ENCODE data around the gene SLMAP.

Gene SLMAP

DNA sequence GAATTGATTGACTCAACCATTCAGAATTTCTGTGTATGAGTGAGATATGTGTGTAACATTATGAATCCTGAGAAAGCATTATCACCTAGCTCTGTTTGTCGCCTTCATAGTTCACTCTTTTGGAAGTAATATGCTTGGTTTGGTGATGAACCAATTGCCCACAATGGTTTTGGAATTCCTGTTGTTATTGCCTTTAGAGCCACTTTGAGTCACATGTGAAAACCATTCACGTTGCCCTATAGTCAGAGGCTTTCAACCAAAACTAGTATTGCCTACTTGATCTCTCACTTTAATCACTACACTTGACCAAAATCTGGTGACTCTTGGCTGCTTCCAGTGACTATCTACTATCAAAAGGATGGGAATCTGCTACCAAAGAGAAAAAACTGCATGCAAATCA lies 173.9 kb downstream of the SLMAP start:
- H3K9ac ChIP-seq (ENCODE audit: low read depth, low read length): no peak overlapping the region
- H3K4me3 ChIP-seq (ENCODE audit: low read depth in 1 of 2, low read length in 2 of 2): no peak overlapping the region
- no peaks in the 10 kb centered on the region for H3K4me1 ChIP-seq (ENCODE audit: insufficient read depth, low read length)
- no peak overlapping the region for H3K4me2 ChIP-seq (ENCODE audit: insufficient read depth, low read length)
- no peaks in the 10 kb centered on the region for H3K9me3 ChIP-seq (ENCODE audit: insufficient read depth, low read length, severe bottlenecking)
- no peaks in the 10 kb centered on the region for H4K20me1 ChIP-seq (ENCODE audit: insufficient read depth, low read length)
- no peak overlapping the region for H2AFZ ChIP-seq (ENCODE audit: low read depth, low read length)
- no peak overlapping the region for H3K27ac ChIP-seq (ENCODE audit: low read length)
- ATAC-seq (ENCODE audit: insufficient read depth, low read depth) (no peak), DNase-seq (no peak)
- H3K27me3 ChIP-seq (ENCODE audit: insufficient read depth, low read length, poor library complexity): no peaks in the 10 kb centered on the region
- no peaks in the 10 kb centered on the region for H3K79me2 ChIP-seq (ENCODE audit: insufficient read depth, low read length)
- H3K36me3 ChIP-seq (ENCODE audit: insufficient read depth, low read length): peaks cover 29% of the 10 kb centered on the region
- no peak for TF ChIP-seq EZH2 (IDR thresholded peaks at IDR 0.05; ENCODE audit: borderline replicate concordance, low read depth, low read length, severe bottlenecking)
- TF ChIP-seq CTCF (IDR thresholded peaks at IDR 0.05; ENCODE audit: borderline replicate concordance, extremely low read depth, low read length, poor library complexity, severe bottlenecking): no peak

GRCh38 chr3:57933602-57934001 lies 177.5 kb downstream of the SLMAP start:
- H3K79me2 ChIP-seq (ENCODE audit: insufficient read depth, low read length): no peaks in the 10 kb centered on the region
- H3K27ac ChIP-seq (ENCODE audit: low read length): no peak overlapping the region
- no peak overlapping the region for H3K4me3 ChIP-seq (ENCODE audit: low read depth in 1 of 2, low read length in 2 of 2)
- no peak overlapping the region for H3K9ac ChIP-seq (ENCODE audit: low read depth, low read length)
- no peak for ATAC-seq (ENCODE audit: insufficient read depth, low read depth)
- H3K4me2 ChIP-seq (ENCODE audit: insufficient read depth, low read length): no peak overlapping the region
- no peak for DNase-seq
- no peaks in the 10 kb centered on the region for H3K4me1 ChIP-seq (ENCODE audit: insufficient read depth, low read length)
- H3K36me3 ChIP-seq (ENCODE audit: insufficient read depth, low read length): peaks cover 10% of the 10 kb centered on the region; the same call in 1 of the 2 replicates
- no peak overlapping the region for H2AFZ ChIP-seq (ENCODE audit: low read depth, low read length)
- no peaks in the 10 kb centered on the region for H3K27me3 ChIP-seq (ENCODE audit: insufficient read depth, low read length, poor library complexity)
- H3K9me3 ChIP-seq (ENCODE audit: insufficient read depth, low read length, severe bottlenecking): no peaks in the 10 kb centered on the region
- TF ChIP-seq EZH2 (IDR thresholded peaks at IDR 0.05; ENCODE audit: borderline replicate concordance, low read depth, low read length, severe bottlenecking): no peak
- no peak for TF ChIP-seq CTCF (IDR thresholded peaks at IDR 0.05; ENCODE audit: borderline replicate concordance, extremely low read depth, low read length, poor library complexity, severe bottlenecking)
- H4K20me1 ChIP-seq (ENCODE audit: insufficient read depth, low read length): no peaks in the 10 kb centered on the region

DNA sequence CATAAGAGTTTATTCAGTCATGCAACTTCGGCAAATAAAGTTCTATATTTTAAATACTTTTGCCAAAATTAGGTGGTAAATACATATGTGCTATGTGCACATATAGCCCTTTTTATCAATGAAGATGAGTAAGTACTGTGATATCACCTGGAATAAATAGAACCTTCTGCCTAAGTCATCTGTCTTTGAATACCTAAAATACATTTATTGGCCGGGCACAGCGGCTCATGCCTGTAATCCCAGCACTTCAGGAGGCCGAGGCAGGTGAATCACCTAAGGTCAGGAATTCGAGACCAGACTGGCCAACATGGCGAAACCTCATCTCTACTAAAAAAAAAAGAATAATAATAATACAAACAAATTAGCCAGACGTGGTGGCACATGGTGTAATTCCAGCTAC lies 178.3 kb downstream of the SLMAP start:
- H2AFZ ChIP-seq (ENCODE audit: low read depth, low read length): no peak overlapping the region
- no peak overlapping the region for H3K4me2 ChIP-seq (ENCODE audit: insufficient read depth, low read length)
- H3K27ac ChIP-seq (ENCODE audit: low read length): no peak overlapping the region
- TF ChIP-seq CTCF (IDR thresholded peaks at IDR 0.05; ENCODE audit: borderline replicate concordance, extremely low read depth, low read length, poor library complexity, severe bottlenecking): no peak
- TF ChIP-seq EZH2 (IDR thresholded peaks at IDR 0.05; ENCODE audit: borderline replicate concordance, low read depth, low read length, severe bottlenecking): no peak
- H3K9me3 ChIP-seq (ENCODE audit: insufficient read depth, low read length, severe bottlenecking): no peaks in the 10 kb centered on the region
- H3K4me1 ChIP-seq (ENCODE audit: insufficient read depth, low read length): no peaks in the 10 kb centered on the region
- ATAC-seq (ENCODE audit: insufficient read depth, low read depth) (no peak), DNase-seq (no peak)
- no peak overlapping the region for H3K4me3 ChIP-seq (ENCODE audit: low read depth in 1 of 2, low read length in 2 of 2)
- no peaks in the 10 kb centered on the region for H4K20me1 ChIP-seq (ENCODE audit: insufficient read depth, low read length)
- no peaks in the 10 kb centered on the region for H3K27me3 ChIP-seq (ENCODE audit: insufficient read depth, low read length, poor library complexity)
- H3K9ac ChIP-seq (ENCODE audit: low read depth, low read length): no peak overlapping the region
- H3K79me2 ChIP-seq (ENCODE audit: insufficient read depth, low read length): no peaks in the 10 kb centered on the region
- H3K36me3 ChIP-seq (ENCODE audit: insufficient read depth, low read length): peaks cover 10% of the 10 kb centered on the region; the same call in 1 of the 2 replicates

DNA sequence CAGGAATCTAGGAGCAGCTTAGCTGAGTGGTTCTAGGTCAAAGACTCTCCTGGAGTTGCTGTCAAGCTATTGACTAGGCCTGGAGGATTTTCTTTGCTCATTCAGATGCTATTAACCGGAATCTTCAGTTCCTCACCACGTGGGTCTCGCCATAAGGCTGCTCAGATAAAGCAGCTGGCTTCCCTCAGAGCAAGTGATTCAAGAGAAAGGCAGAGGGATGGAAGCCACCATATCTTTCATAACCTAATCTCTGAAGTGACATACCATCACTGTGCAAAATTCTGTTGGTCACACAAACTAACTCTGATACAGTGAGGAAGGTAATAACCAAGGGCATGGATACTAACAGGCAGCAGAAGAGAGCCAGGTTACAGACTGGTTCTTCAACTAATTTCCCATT lies 179.4 kb downstream of the SLMAP start:
- no peak for ATAC-seq (ENCODE audit: insufficient read depth, low read depth)

More for the DNA sequence above, 179.4 kb downstream of the SLMAP start:
- Histone ChIP-seq H3K9me3 (ENCODE audit: insufficient read depth, low read length, severe bottlenecking) (no peaks in the 10 kb centered on the region), H3K27ac (ENCODE audit: low read length) (no peak overlapping the region; the same call in 1 of the 2 replicates), H3K4me1 (ENCODE audit: insufficient read depth, low read length) (no peaks in the 10 kb centered on the region), H3K4me2 (ENCODE audit: insufficient read depth, low read length) (no peak overlapping the region), H3K79me2 (ENCODE audit: insufficient read depth, low read length) (no peaks in the 10 kb centered on the region), H4K20me1 (ENCODE audit: insufficient read depth, low read length) (no peaks in the 10 kb centered on the region), H3K27me3 (ENCODE audit: insufficient read depth, low read length, poor library complexity) (no peaks in the 10 kb centered on the region), H3K9ac (ENCODE audit: low read depth, low read length) (no peak overlapping the region), H3K36me3 (ENCODE audit: insufficient read depth, low read length) (peaks cover 5% of the 10 kb centered on the region; the same call in 1 of the 2 replicates), H3K4me3 (ENCODE audit: low read depth in 1 of 2, low read length in 2 of 2) (no peak overlapping the region), H2AFZ (ENCODE audit: low read depth, low read length) (no peak overlapping the region)
- TF ChIP-seq CTCF (IDR thresholded peaks at IDR 0.05; ENCODE audit: borderline replicate concordance, extremely low read depth, low read length, poor library complexity, severe bottlenecking) (no peak), EZH2 (IDR thresholded peaks at IDR 0.05; ENCODE audit: borderline replicate concordance, low read depth, low read length, severe bottlenecking) (no peak)
- DNase-seq: no peak
